Globus pallidus (tissue), 1 donor: ENCODE measurements around the gene CNTN4.
"Not testable (repeated sequence)": the region's sequence is repeated elsewhere in the genome, so short reads cannot be mapped to it uniquely, and the experiment has no call there.

Experiments
- DNase-seq: peaks from one replicate; pipeline ENCODE4 v3.0.0-alpha.2; 2015; ENCODE audit warnings: low spot score

The CNTN4 gene

GRCh38 chr3:2792432-2792831 lies 693.8 kb downstream of the CNTN4 start:
- no peak for DNase-seq

GRCh38 chr3:2793987-2794386 lies 695.3 kb downstream of the CNTN4 start:
- no peak for DNase-seq

- no peak for DNase-seq
These were observed 703.8 kb downstream of the CNTN4 start for GRCh38 chr3:2802429-2802828.

- DNase-seq: no peak
These were observed 708.8 kb downstream of the CNTN4 start for GRCh38 chr3:2807514-2807913.

GRCh38 chr3:2810723-2811122 lies 712.1 kb downstream of the CNTN4 start:
- no peak for DNase-seq

- DNase-seq: no peak
These were observed 720.9 kb downstream of the CNTN4 start for GRCh38 chr3:2819571-2819970.

GRCh38 chr3:2820982-2821381 lies 722.3 kb downstream of the CNTN4 start:
- DNase-seq: not testable (repeated sequence)

- DNase-seq: no peak
These were observed 723.9 kb downstream of the CNTN4 start for GRCh38 chr3:2822611-2823010.

- DNase-seq: no peak
These were observed 724.4 kb downstream of the CNTN4 start for GRCh38 chr3:2823031-2823430.

GRCh38 chr3:2823437-2824211 lies 725.0 kb downstream of the CNTN4 start:
- DNase-seq: no peak

GRCh38 chr3:2826036-2826435 lies 727.4 kb downstream of the CNTN4 start:
- no peak for DNase-seq

GRCh38 chr3:2826453-2826852 lies 727.8 kb downstream of the CNTN4 start:
- no peak for DNase-seq

- no peak for DNase-seq
These were observed 738.6 kb downstream of the CNTN4 start for GRCh38 chr3:2837239-2837638.

GRCh38 chr3:2837910-2838309 lies 739.2 kb downstream of the CNTN4 start:
- DNase-seq: no peak

GRCh38 chr3:2838546-2839157 lies 740.0 kb downstream of the CNTN4 start:
- no peak for DNase-seq

GRCh38 chr3:2839876-2840275 lies 741.2 kb downstream of the CNTN4 start:
- DNase-seq: no peak

GRCh38 chr3:2847062-2847841 lies 748.6 kb downstream of the CNTN4 start:
- DNase-seq: no peak

GRCh38 chr3:2849092-2849491 lies 750.4 kb downstream of the CNTN4 start:
- no peak for DNase-seq

- DNase-seq: no peak
These were observed 752.0 kb downstream of the CNTN4 start for GRCh38 chr3:2850701-2851100.

GRCh38 chr3:2851361-2851760 lies 752.7 kb downstream of the CNTN4 start:
- no peak for DNase-seq

GRCh38 chr3:2851835-2852234 lies 753.2 kb downstream of the CNTN4 start:
- no peak for DNase-seq

GRCh38 chr3:2853651-2854050 lies 755.0 kb downstream of the CNTN4 start:
- no peak for DNase-seq
